ENCODE results near the gene SDHD.

DNA sequence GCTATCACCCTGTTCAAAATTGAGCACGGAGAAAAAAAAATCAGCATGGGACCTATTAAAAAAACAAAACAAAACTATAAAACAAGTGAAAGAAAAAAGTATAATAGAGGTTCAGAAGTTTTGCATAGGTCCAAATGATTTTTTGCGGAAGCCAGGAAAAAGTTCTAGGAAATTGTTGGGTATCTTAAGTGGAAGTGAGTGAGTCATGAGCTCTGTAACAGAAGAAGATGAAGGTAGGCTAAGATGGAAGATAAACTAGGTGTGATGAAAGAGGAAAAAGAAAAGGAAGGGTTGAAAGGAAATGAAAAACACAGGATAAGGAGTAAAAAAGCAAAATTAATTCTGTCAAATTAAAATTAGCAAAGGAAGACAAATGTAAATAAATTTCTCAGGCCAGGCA lies 27.8 kb downstream of the SDHD start:
- TF ChIP-seq POLR2AphosphoS5 (IDR thresholded peaks at IDR 0.05; ENCODE audit: low read depth, low read length) (no peak), SIN3A (IDR thresholded peaks at IDR 0.05; ENCODE audit: borderline replicate concordance, insufficient read depth, low read length) (no peak)
- TF ChIP-seq, protein P1, sequence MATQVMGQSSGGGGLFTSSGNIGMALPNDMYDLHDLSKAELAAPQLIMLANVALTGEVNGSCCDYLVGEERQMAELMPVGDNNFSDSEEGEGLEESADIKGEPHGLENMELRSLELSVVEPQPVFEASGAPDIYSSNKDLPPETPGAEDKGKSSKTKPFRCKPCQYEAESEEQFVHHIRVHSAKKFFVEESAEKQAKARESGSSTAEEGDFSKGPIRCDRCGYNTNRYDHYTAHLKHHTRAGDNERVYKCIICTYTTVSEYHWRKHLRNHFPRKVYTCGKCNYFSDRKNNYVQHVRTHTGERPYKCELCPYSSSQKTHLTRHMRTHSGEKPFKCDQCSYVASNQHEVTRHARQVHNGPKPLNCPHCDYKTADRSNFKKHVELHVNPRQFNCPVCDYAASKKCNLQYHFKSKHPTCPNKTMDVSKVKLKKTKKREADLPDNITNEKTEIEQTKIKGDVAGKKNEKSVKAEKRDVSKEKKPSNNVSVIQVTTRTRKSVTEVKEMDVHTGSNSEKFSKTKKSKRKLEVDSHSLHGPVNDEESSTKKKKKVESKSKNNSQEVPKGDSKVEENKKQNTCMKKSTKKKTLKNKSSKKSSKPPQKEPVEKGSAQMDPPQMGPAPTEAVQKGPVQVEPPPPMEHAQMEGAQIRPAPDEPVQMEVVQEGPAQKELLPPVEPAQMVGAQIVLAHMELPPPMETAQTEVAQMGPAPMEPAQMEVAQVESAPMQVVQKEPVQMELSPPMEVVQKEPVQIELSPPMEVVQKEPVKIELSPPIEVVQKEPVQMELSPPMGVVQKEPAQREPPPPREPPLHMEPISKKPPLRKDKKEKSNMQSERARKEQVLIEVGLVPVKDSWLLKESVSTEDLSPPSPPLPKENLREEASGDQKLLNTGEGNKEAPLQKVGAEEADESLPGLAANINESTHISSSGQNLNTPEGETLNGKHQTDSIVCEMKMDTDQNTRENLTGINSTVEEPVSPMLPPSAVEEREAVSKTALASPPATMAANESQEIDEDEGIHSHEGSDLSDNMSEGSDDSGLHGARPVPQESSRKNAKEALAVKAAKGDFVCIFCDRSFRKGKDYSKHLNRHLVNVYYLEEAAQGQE (IDR thresholded peaks at IDR 0.05; ENCODE audit: insufficient read depth in 1 of 2, low read depth in 2 of 2, low read length in 2 of 2), result no peak

Measured in PFSK-1 (cell line).